Limb (tissue), 2 donors: ENCODE results near the gene DENND4C.
"Not testable (repeated sequence)": the region's sequence is repeated elsewhere in the genome, so short reads cannot be mapped to it uniquely, and the experiment has no call there.

Experiments used
- DNase-seq, 2 donors: peaks; one replicate each; pipeline ENCODE4 v3.0.0-alpha.2; 2016; ENCODE audit errors: extremely low spot score in 2 of 2

Gene DENND4C

DNA sequence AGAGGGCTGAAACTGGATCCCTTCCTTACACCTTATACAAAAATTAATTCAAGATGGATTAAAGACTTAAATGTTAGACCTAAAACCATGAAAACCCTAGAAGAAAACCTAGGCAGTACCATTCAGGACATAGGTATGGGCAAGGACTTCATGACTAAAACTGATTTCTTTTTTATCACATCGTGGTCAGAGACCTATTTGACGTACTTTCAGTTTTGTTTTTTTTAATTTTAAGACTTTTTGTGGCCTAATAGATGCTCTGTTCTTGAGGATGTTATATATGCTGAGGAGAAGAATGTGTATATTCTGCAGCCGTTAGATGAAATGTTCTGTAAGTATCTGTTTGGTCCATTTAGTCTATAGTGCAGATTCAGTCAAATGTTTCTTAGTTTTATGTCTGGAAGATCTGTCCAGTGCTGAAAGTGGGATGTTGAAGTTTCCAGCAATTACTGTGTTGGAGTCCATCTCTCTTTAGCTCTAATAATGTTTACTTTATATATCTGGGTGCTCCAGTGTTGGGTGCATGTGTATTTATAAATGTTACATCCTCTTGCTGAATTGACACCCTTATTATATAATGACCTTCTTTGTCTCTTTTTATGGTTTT, 36.4 kb downstream of the DENND4C start:
- not testable (repeated sequence) for DNase-seq

DNA sequence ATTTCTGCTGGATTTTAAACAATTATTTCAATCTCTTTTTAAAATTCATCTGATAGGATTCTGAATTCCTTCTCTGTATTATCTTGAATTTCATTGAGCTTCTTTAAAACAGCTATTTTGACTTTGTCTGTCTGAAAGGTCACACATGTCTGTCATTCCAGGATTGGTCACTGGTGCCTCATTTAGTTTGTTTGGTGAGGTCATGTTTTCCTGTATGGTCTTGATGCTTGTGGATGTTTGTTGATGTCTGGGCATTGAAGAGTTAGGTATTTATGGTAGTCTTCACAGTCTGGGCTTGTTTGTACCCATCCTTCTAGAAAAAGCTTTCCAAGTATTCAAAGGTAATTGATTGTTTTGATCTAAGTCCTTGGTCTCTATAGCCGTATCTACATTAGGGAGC, 39.1 kb downstream of the DENND4C start:
- DNase-seq: no peak

DNA sequence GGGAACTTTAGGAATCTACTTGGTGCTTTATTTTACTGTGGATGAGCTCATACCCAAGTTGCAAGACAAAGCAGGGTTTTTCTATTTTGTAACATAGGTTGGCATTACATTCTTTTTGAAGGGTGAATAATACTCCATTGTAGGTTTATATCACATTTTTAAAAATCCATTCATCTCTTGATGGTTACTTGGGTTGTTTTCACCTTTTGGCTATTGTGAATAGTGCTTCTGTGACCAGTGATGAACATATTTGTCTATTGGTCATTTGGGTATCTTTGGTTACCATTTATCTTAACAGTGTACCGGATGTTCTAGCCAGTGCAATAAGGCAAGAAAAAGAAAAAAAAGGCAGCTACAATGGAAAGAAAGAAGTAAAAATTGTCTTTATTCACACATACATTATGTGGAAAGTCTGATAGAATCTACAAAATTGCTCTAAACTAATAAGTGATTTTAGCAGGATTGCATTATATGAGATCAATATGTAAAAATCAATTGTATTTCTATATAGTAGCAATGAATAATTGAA, 40.0 kb downstream of the DENND4C start:
- no peak for DNase-seq

DNA sequence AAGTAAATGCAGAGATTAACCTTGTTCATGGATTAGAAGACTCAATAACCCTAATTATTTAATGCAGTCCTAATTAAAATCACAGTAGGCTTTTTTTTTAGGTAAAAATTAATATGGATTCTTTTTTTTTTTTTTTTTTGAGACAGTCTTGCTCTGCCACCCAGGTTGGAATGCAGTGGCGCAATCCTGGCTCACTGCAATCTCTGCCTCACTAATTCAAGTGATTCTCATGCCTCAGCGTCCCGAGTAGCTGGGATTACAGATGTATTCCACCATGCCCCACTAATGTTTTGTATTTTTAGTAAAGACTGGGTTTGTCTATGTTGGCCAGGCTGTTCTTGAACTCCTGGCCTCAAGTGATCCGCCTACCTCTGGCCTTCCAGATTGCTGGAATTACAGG, 40.6 kb downstream of the DENND4C start:
- no peak for DNase-seq

DNA sequence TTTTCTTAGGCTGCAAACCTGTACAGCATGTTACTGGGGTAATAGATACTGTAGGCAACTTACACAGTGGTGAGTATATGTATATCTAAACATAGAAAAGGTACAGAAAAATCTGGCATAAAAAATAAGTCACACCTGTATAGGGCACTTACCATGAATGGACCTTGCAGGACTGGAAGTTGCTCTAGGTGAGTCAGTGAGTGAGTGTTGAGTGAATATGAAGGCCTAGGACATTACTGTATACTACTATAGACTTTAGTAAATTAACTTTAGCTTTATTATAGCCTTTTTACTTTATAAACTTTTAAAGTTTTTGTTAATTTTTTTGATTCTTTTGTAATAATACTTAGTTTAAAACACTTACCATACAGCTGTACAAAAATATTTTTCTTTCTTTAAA, 51.3 kb downstream of the DENND4C start:
- no peak for DNase-seq

DNA sequence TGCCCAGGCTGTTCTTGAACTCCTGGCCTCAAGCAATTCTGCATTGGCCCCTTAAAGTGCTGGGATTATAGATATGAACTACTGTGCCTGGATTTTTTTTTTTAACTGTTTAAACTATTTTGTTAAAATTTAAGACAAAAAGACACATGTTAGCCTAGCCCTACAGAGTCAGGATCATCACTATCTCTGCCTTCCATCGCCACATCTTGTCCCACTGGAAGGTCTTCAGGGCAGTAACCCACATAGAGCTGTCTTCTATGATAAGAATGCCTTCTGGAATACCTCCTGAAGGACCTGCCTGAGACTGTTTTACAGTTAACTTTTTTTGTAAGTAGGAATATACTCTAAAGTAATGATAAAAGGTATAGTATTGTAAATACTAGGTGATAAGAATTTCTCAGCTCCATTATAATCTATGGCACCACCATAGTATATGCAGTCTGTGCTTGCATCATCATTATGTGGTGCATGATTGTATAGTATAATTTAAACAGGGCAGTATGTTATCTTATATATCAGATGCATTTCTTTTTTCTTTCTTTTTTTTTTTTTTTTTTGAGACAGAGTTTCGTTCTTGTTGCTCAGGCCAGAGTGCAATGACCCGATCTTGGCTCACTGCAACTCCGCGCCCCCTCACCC, 52.7 kb downstream of the DENND4C start:
- no peak for DNase-seq

DNA sequence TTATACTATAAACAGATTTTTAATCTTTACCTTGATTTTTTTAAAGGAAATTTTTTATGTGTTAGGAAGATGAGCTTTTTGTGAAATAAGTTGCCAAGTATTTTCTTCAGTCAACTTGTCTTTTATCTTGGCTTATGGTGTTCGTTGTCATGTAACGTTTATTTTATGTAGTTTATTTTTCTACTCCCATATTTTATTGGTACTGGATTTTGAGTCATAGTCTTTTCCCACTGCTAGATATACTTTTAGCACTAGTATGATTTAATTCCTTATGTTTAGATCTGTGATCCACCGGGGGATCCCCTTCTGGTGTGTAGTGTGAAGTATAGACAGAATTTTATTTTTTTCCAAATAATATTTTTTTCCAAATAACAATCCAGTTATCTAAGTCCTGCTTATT, 54.2 kb downstream of the DENND4C start:
- DNase-seq: no peak

DNA sequence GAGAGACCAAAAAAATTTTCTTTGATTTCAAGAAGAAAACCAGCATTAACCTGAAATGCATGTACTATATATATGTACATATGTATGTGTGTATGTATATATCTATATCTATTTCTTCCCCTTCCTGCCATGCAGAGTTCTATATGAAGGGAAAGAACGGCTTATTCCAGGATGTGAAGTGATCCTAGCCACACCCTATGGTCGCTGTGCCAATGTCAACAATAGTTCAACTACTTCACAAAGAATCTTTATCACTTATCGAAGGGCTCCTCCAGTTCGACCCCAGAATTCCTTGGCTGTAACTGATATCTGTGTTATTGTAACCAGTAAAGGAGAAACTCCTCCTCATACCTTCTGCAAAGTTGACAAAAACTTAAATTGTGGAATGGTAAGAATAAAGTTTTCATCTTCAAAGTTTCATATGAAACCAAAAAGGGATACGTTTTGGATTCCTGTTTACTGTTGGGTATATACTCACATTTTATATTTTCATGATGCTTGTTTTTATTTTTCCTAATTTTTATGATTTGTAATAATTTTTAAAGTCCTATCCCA, 56.2 kb downstream of the DENND4C start:
- DNase-seq: no peak

DNA sequence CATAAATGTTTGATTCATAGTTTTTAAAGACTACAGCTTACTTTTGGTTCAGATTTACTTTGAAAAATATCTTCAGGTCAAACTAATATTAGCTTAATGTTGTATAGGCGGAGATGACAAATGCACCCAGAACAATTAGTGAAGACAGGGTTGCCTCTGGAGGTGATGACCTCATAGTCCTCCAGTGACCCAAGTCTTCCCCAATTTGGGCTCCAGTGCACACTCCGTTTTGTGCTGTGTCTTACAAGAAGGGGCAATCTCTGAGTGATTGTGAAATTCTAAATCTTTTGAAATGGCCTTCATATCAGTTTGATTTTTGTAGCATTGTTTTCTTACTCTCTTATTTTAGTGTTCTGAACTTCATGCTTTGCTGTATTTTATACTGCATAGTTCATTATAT, 57.6 kb downstream of the DENND4C start:
- DNase-seq: no peak

DNA sequence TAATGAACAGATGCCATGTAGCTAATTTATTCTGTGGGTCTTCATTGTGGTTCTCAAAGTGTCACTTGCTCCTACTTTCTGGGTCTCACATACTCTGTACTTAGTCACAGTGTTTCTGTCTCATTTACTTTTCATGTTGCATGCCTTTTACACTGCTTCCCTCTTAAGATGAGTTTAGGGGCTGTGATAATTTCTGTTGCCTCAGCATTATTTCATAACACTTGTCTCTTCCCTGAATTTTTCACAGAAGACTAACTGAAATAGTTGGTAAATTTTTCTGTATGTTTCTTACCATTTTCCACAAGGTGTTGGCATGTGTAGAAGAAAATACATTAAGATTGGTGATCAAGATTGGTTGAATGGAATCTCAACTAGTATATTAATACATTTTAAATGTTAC, 59.6 kb downstream of the DENND4C start:
- DNase-seq: no peak

DNA sequence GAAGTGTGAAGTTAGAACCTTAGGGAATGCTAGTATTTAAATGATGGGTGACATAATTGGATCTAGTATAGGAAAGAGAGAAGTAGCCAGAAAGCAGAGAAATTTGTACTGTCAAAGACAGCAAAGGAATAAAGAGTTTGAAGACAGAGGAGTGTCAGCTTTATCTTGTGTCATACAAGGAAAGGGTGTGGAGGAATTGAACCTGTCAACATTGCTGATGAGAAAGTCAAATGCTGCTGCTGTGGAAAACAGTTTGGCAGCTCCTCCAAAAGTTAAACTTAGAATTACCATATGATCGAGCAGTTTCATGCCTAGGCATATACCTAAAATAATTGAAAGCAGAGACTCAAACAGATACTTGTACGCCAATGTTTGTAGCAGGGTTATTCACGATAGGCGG, 63.7 kb downstream of the DENND4C start:
- DNase-seq: no peak

DNA sequence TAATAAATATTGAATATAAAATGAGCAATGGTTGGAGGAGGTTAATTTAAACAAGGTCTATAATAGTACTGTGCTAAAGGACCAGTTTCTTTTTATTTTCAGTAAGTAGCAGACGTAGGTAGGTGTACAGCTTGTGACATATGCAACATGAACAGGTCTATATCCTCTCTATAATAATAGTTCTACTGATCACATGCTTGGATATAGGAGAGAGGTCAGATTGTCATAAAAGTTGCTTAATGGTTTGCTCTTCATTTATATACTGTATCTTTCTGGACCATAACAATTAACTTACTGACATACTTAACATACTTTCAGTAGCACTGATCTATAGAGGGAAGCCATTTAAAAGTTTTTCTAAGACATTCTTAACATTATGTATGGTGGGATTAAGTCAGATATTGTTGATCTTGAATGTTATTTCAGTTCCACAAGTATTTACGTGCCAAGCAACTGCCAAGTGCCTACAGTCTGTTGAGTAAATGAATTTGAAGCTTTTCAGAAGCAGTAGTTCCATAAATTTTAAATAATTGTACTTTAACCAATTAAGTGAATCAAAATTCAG, 68.0 kb downstream of the DENND4C start:
- no peak for DNase-seq

DNA sequence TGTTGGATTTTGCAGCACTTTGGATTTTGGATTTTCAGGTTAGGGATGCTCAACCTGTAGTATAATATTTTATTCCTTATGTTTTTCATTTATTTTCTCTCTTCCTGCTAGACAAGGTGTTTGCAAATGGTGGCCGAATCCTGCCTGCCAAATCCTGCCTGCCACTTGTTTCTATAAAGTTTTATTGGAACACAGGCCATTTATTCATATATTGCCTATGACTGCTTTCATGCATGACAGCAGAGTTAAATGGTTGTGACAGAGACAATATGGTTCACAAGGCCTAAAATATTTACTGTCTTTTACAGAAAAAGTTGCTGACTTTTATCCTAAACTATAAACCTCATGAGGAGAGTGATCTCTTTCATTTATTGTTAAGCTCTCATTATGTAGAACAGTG, 72.7 kb downstream of the DENND4C start:
- DNase-seq: no peak

DNA sequence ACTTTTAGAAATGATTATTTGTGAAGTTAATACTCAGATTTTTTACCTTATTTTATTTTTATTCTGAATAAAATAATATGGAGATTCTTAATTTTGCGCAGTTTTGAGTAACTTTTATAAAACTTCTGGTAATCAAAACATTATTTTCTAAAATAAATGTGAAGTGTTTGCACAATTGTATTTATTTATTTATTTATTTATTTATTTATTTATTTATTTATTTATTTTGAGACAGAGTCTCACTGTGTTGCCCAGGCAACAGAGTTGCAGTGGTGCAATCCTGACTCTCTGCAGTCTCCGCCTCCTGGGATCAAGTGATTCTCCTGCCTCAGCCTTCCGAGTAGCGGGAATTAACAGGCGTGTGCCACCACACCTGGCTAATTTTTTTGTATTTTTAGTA, 76.1 kb downstream of the DENND4C start:
- no peak for DNase-seq

DNA sequence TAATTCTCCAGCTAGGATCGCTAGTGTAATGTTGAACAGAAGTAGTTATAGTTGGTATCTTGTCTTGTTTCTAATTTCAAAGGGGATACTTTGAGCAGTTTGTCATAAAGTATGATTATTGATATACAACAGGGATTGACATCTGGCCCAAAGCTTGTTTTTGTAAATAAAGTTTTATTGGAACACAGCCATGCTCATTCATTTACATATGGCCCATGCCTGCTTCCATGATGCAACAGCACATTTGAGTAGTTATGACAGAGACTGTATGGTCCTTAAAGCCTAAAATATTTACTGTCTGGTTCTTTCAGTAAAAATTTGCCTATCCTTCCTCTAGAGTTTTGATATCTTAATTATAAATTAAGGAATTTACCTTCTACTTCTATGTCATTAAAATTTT, 79.8 kb downstream of the DENND4C start:
- no peak for DNase-seq

DNA sequence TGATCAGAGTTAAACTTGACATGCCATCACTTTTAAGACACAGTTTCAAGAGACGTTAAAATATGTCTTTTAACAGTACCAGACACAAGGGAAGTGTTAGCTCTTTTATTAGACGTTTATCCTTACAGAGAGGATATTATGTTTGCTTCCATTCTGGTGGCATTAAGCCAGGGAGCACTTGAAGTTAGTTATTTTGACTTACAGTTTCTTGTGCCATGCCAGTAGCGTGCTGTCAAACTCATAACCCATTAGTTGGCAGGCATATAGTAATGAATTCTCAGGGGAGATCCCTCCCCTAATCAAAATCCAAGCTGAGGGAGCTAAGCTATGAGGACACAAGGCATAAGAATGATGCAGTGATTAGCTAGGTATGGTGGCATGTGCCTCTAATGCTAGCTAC, 83.1 kb downstream of the DENND4C start:
- DNase-seq: no peak

DNA sequence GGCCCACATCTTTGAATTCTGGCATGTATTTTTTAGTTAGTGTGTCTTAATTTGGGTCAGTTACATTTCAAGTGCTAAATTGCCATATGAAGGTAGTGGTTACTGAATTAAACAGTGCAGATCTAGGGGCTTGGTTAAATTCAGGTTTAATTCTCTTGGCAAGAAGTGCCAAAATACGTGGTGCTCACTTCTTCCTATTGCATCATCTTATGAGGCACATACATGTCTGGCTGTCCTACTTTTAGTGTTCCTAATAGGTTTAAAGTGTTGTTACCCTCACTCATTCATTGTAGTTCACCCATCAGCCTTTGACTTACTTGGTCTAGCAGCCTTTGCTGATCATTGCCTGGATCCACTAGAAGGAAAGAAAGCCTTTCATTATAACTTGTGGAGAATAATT, 90.0 kb downstream of the DENND4C start:
- no peak for DNase-seq

DNA sequence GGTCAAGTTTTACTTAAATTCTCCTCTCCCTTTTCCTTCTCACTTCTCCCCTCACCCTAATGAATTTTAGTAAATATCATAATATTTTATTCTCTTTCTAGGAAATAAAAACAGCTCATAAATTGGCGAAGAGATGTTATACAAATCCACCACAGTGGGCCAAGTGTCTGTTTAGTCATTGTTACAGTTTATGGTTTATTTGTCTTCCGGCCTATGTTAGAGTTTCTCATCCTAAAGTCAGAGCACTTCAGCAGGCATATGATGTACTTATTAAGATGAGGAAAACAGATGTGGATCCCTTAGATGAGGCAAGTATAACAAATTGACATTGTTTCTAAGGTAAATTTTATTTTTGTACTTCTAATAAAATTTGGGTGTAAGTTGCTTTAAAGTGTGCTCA, 101.4 kb downstream of the DENND4C start:
- no peak for DNase-seq

DNA sequence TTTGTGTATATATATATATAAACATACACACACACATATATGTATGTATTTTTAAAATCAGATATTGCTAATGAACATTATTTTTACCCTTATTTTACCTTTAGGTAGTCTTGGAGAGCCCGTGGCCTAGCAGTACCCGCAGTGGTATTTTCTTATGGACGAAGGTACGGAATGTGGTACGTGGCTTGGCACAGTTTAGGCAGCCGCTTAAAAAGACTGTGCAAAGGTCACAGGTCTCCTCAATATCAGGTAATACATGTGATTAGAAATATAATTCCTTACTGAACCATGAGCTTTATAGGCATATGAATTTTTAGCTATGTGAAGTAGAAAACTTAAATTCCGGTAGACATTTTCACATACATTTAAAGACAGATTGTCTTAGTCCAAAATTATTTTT, 105.7 kb downstream of the DENND4C start:
- no peak for DNase-seq

DNA sequence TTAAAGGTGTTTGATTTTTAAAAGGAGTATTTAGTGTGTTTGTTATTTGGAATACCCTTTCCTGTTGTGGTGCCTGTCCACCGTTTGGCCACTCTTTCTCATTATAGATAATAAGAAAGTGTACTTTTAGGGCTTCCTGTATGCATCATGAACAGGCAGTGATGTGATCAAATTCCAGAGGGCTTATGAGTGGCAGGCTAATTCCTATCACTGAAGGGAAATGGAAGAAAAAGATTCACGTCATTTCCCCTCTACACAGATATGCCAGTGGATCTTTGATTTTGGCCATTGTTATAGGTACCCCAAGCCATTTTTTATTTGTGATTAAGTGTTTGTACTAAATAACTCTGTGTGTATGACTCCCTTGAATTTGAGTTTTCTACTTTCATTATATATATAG, 112.5 kb downstream of the DENND4C start:
- no peak for DNase-seq

DNA sequence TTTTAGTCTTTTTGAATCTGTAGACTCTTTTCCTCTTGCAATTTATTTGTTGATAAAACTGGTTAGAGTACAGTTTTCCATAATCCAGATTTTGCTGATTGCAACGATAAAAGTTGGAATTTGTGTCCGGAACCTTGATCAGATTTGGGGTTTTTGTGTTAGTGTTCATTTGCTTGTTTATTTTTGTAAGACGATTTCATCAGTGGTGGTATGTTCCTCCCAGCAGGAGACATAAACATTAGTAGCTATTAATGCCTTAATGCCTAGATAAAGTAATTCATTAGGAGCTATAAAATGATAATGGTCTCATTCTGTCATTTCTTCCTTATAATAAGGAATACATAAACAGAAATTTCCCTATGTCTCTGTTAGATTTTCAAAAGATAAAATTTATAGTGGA, 128.2 kb downstream of the DENND4C start:
- no peak for DNase-seq

DNA sequence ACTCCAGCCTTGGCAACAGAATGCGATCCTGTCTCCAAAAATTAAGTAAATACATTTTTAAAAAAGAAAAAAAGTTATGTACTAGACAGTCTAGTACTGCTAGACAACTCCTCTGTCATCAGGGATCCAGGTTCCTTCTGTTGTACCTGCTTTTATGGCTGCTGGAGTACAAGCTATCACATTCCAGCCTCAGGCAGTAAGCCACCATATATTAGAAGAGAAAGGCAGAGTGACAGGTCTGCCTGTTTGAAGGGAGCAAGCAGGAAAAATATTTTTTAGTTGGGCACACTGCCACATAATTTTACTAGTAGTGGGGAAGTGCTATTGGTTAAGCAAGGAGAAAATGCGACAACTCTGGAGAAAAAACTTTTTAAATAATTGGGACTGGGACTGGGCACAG, 138.6 kb downstream of the DENND4C start:
- DNase-seq: no peak

DNA sequence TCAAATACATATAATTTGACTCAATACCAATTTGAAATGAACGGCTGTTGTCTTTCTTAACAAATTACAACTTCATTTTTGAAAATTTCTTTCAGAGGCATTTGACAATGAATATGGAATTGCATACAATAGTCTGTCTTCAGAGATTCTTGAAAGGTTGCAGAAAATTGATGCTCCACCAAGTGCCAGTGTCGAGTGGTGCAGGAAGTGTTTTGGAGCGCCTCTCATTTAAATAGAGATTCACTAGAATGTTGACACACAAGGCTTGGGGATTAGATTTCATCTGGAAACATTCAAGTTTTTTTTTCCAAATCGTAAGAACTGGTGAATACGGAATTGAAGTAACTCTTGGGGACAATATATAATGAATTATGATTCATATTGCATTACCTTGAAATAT, 141.4 kb downstream of the DENND4C start:
- no peak for DNase-seq
